ENCODE results near the gene UMODL1. TPM values are rescaled to one million over a fixed set of nuclear protein-coding genes. Genes with fewer than 3 reads are reported as not detected.

Gene UMODL1
- total and polyA plus RNA-seq, 2 of the 13 experiments (the other 11 are each of a cell fraction or from before 2014, with no cell fraction given), result not detected

GRCh38 chr21:42026082-42026435, 45.1 kb upstream of the UMODL1 start (continued):
- no peak for TF ChIP-seq ZFP91 (CRISPR knock-in tag; IDR thresholded peaks at IDR 0.05; ENCODE audit: borderline replicate concordance)
- TF ChIP-seq ZNF761 (CRISPR knock-in tag; conservative IDR thresholded peaks at IDR 0.05), result no peak
- no peak for TF ChIP-seq GATAD1 (CRISPR knock-in tag; IDR thresholded peaks at IDR 0.05)
- TF ChIP-seq MAZ (IDR thresholded peaks at IDR 0.05; ENCODE audit: borderline replicate concordance, low read depth, low read length), result no peak
- TF ChIP-seq MAZ (CRISPR knock-in tag; IDR thresholded peaks at IDR 0.05; ENCODE audit: low read depth), result no peak
- no peak for TF ChIP-seq RBM39 (IDR thresholded peaks at IDR 0.05; ENCODE audit: low read depth, low read length, poor library complexity, severe bottlenecking)
- TF ChIP-seq ZNF652 (CRISPR knock-in tag; IDR thresholded peaks at IDR 0.05; ENCODE audit: borderline replicate concordance, low read depth), result no peak

- CTCF ChIA-PET (ENCODE audit: low intra/inter-chr PET ratio, low total read pairs), result no interaction called here
- Histone ChIP-seq H4K20me1 (ENCODE audit: insufficient read depth, low read length) (no peaks in the 10 kb centered on the region), H3K4me1 (ENCODE audit: insufficient read depth, low read length) (no peaks in the 10 kb centered on the region), H3K36me3 (replicated peaks in 1 of 2; ENCODE audit: control insufficient read depth in 1 of 2, insufficient read depth in 2 of 2, low read length in 2 of 2) (no peaks in the 10 kb centered on the region), H3K27me3 (ENCODE audit: control insufficient read depth in 1 of 2, insufficient read depth in 2 of 2, low read length in 2 of 2) (peaks cover 6 to 46% of the 10 kb centered on the region in 2 experiments), H3K4me3 (replicated peaks in 1 of 3; ENCODE audit: insufficient read depth in 1 of 3, low read depth in 2 of 3, low read length in 3 of 3) (no peak overlapping the region), H3K9me3 (ENCODE audit: low read length) (no peaks in the 10 kb centered on the region), H3K9ac (ENCODE audit: insufficient read depth, low read depth, low read length) (no peak overlapping the region), H3K79me2 (ENCODE audit: insufficient read depth, low read length) (no peaks in the 10 kb centered on the region), H3K4me2 (ENCODE audit: low read depth, low read length) (no peak overlapping the region), H3K27ac (ENCODE audit: extremely low read length, insufficient read depth, low read length) (no peak overlapping the region), H2AFZ (ENCODE audit: low read length) (no peak overlapping the region)
- 72% methylated on average over 6 of the region's 6 CpGs for WGBS (ENCODE audit: low lambda C conversion rate)
- POLR2A ChIA-PET, result no interaction called here
- no peak for DNase-seq (ENCODE audit: low spot score)
- no peak for ATAC-seq
- intact Hi-C loops (cut with micrococcal nuclease; ENCODE audit: unreplicated experiment) (no loop called here), in situ Hi-C loops (cut with HindIII; ENCODE audit: extremely low pct_ligation_motif_present, low pct_unique_long_range_greater_than_20kb) (no loop called here)
- peak; percentile 79 for TF ChIP-seq ZNF646 (CRISPR knock-in tag; IDR thresholded peaks at IDR 0.05)
- TF ChIP-seq ZNF333 (CRISPR knock-in tag; IDR thresholded peaks at IDR 0.05; ENCODE audit: borderline replicate concordance), result no peak
- peak; percentile 37 for FAIRE-seq
- BruUV-seq (replicated peaks), result no TSS peak
Observed at GRCh38 chr21:42027085-42027821, 43.9 kb upstream of the UMODL1 start.
